ENCODE results near the gene LCORL. TPM values are rescaled to one million over a fixed set of nuclear protein-coding genes. Genes with fewer than 3 reads are reported as not detected.
"Not testable (repeated sequence)": the region's sequence is repeated elsewhere in the genome, so short reads cannot be mapped to it uniquely, and the experiment has no call there.

LCORL gene
- 7.4 TPM for total RNA-seq
- long read RNA-seq, full-length matches to known transcripts, result 4 of 5 reads
- long read RNA-seq, partial matches to known transcripts, result 0 of 5 reads
- long read RNA-seq, other reads (novel, unspliced or antisense), result 1 of 5 reads

DNA sequence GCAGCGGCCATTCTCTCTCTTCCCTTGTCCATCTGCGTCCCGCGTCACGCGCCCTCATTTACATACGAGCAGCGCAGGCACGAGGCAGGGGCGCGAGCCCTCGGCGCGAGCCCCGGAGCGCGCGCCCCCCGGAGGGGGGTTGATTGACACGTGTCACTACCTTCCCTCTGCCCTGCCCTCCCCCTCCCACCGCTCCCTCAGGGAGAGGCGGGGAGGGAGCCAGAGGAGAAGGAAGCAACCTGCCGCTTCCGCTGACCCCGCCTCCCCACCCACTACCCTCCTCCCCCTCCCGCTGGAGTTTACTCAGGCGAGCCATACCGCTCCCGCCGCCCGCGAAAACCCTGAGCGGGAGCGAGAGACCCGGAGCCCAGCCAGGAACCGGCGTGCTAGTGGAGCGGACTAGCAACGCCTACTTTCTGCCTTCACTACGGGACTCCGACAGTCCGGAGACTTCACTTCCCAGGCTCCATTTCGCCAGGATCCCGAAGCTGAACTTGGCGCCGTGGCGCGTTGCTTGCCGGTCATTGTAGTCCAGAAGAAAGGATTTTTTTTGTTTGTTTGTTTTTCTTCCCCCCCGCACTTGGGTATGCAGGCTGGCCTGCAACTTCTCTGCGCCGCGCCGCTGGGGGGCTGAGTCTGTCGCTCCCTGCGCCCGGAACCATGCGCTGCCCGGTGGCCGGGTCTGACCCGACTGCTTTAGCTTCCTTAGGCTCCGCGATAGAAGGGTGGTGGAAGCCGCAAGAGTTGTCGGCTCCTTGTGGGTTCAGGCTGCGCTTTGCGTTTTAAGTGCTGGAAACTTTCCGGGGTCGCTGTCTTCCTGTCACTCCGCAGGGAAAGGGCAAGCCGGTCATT is at the start of gene LCORL:
Gene LCORL, minus strand, starts transcription at position 36 of the 852 bp plus-strand sequence. Its CDS starts 4 bp downstream, at position 32.
- intact Hi-C loops (cut with micrococcal nuclease), result loop anchor here (5.0 kb wide), 1 partner anchor 210 kb away; the partner anchor contains the start of genes DCAF16 and NCAPG
- DNase-seq, result peak; percentile 94
- ATAC-seq, result peak; percentile 92

DNA sequence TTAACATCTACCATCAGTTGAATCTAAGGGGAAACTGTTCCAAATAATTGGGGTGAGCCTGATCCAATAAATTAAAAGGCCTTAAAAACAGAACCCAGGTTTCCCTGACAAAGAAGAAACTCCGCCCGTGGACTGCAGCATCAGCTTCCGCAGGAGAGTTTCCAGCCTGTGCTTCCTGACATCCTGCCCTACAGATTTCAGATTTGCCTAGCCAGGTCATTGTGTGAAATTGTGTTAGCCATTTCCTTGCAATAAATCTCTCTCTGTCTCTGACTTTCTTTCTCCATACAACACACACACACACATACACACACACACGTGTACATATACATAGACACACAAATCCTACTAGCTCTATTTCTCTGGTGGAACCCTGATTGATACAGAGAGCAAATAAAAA is 48.3 kb upstream of the LCORL start:
- ATAC-seq (no peak), DNase-seq (no peak)
- intact Hi-C loops (cut with micrococcal nuclease), result no loop called here

DNA sequence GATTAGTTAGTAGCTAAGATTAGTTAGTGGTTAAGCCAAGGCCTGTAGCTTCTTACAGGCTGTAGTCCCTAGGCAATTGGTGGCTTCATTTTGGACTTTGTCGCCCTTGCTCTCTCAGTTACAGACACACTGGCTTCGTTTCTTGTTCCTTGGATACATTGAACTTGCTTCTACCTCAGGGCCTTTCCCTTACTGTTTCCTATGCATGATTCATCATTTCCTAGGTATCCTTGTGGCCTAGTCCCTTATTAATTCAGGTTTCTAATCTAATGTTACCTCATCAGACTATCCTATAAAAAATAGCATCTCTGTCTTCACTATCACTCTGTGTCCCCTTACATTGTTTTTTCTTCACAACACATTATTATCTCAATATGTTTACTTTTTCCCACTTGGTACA is 45.5 kb upstream of the LCORL start:
- DNase-seq (no peak), ATAC-seq (no peak)
- intact Hi-C loops (cut with micrococcal nuclease), result no loop called here

DNA sequence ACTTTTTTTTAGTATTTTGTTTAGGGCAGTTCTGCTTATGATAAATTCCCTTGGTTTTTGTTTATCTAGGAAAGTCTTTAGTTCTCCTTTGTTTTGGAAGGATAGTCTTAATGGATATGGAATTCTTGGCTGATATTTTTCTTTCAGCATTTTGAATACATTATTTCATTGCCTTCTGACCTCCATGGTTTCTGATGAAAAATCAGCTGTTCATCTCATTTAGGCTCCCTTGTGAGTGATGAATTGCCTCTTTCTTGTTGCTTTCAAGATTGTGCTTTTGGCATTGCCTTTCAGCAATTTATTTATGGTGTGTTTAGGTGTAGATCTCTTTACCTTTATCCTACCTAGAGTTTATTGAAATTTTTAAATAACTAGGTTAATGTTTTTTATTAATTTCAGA is 41.5 kb upstream of the LCORL start:
- DNase-seq (no peak), ATAC-seq (no peak)
- intact Hi-C loops (cut with micrococcal nuclease), result no loop called here

DNA sequence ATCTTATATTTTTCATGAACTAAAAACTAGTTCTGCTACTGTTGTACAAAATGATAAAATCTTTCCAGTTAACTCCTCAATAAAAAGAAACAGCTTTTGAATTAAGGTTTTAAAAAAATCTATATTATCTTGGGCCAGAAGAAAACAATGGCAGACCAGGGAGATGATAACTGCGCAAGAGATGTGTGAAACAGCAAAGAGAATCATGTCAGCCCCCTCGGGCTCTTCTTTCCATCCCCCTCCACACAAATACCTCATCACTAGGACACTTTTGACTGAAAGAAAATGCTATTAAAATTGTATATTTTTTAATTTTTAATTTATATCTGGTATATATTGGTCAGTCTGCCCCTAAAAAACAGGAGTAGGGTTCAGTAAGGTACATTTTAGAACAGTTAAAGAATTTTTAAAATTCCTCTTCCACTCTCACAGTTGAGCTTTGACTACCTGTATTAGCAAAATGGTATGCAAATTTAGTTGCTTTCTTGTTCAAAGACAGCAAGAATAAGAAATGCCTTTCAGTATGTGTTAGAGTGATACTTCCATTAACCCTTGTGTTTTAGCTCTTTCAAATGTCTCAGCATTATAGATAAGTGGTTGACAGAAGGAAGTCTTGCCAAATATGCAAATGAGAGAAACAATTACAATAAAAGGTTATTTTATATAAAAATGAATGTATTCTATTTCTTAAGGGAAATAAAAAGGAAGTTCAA is 36.4 kb upstream of the LCORL start:
- no peak for DNase-seq
- no peak for ATAC-seq
- intact Hi-C loops (cut with micrococcal nuclease), result no loop called here

DNA sequence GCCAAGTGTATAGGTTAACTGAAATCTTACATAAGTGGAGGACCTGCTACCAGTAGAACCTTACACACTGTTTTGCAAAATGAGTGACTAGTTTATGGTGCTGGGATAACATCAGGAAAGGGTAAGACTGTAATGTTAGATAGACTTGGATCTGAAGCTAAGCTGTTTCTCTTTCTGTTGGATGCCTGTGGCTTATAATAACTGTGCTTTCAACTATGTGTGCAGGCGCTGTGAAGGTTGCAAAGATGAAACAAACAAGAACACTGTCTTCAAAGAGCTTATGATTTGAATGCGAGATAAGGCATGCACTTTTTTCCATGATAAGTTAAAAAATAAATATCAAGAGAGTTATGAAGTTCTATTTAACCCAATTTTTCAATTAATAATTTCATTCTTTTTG is 34.5 kb upstream of the LCORL start:
- no peak for ATAC-seq
- intact Hi-C loops (cut with micrococcal nuclease), result no loop called here
- DNase-seq, result no peak

DNA sequence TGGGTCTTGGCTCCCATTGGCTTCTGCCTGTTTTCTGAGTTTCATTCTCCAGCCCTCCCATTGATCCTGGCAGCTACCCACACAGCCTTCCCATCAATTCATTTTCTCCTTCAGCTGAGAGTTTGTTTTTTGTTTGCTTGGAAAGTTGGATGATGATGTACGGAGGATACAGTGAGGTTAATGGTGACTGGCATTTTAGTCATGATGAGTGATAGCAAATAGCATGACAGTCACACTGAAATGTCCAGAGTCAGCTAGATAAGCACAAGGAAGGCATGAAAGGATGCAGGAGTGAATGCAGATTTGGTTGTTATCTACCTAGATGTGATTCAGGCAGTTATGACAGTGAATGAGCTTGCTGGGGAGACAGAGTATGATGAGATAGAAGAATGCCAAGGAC is 30.6 kb upstream of the LCORL start:
- ATAC-seq (no peak), DNase-seq (no peak)
- intact Hi-C loops (cut with micrococcal nuclease), result no loop called here

DNA sequence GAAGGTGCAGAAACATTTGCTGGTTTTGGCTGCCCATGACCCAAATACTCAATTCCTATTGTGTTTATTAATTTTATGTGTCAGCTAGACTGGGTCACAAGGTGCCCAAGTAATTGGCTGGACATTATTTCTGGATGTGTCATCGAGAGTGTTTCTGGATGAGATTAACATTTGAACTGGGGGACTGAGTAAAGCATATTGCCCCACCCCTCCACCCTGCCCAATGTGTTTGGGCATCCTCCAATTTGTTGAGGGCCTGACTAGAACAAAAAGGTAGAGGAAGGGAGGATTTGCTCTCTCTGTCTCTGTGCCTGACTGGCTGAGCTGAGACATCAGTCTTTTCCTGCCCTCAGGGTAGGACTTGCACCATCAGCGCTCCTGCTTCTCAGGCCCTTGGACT is 29.7 kb upstream of the LCORL start:
- intact Hi-C loops (cut with micrococcal nuclease), result no loop called here
- ATAC-seq, result no peak

DNA sequence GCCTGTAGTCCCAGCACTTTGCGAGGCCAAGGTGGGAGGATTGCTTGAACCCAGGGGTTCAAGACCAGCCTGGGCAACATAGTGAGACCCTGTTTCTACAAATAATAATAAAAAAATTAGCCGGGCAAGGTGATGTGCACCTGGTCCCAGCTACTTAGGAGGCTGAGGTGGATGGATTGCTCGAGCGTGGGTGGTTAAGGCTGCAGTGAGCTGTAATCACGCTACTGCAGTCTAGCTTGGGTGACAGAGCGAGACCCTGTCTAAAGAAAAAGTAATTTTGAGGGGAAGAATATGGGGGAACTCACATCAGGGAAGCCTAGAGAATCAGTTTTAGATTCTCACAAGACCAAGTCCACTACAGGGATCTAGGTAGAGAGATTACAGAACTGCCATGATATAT is 28.9 kb upstream of the LCORL start:
- ATAC-seq (no peak), DNase-seq (no peak)
- intact Hi-C loops (cut with micrococcal nuclease), result no loop called here

More for the DNA sequence above, 29.7 kb upstream of the LCORL start:
- no peak for DNase-seq

DNA sequence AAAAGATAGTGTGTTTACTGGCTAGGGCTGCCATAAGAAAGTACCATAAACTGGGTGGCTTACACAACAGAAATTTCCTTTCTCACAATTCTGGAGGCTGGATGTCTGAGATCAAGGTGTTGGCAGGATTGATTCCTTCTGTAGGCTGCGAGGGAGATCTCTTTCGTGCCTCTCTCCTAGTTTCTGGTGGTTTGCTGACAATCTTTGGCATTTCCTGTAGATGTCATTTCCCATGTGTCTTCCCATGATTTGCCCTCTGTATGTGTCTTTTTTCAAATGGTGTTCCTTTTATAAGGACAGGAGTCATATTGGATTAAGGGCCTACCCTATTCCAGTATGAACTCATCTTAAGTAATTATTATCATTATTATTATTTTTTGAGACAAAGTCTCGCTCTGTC is 27.9 kb upstream of the LCORL start:
- DNase-seq (no peak), ATAC-seq (no peak)
- intact Hi-C loops (cut with micrococcal nuclease), result no loop called here

DNA sequence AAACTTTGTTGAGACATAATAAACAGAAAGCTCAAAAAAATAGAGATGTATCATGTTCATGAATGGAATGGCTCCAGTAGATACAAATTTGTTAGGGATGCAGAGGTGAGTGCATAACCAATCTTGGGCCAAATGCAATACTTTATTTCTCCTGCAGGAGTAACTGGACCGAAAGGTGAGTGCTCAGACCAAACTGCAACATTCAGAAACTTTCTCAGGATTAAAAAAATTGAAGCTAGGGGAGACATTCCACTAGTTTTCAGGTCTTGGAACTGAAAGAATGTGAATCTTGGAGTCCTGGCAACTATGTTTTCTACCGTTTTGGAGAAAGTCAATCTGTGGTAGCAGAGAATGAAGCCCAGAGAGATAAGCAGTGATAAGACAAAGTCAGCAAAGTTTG is 21.2 kb upstream of the LCORL start:
- DNase-seq, result no peak
- ATAC-seq, result no peak
- intact Hi-C loops (cut with micrococcal nuclease), result no loop called here

DNA sequence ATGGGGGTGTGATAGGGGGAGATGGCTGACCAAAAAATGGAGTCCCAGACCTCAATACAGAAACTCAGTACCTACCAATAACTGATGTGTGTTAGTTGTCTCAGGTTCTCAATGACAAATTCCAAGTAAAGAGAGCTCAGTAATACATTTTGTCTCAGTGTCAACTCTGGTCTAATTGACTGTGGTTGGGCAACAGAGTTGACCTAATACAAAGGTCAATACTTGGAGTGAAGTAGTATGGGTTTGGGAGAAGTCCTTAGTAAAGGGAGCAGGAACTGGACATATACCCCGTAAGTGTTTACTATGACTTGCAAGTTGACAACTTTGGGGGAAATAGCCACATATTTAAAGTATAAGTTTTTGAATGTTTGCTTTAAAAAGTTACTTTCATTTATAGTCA is 20.5 kb upstream of the LCORL start:
- intact Hi-C loops (cut with micrococcal nuclease), result no loop called here
- DNase-seq (no peak), ATAC-seq (no peak)

DNA sequence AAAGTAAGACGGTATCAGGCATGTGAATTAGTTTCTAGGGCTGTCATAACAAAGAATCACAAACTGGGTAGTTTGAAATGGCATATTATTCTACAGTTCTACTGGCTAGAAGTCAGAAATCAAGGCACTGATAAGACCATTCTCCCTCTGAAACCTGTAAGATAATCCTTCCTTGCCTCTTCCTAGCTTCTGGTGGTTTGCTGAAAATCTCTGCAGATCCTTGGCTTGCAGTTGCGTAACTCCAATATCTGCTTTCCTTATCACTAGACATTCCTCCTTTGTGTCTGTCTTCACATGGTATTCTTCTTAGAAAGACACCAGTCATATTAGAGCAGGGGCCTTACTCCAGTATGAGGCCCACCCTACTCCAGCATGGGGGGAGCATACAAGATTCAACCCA is 19.6 kb upstream of the LCORL start:
- intact Hi-C loops (cut with micrococcal nuclease), result no loop called here
- no peak for ATAC-seq
- no peak for DNase-seq

DNA sequence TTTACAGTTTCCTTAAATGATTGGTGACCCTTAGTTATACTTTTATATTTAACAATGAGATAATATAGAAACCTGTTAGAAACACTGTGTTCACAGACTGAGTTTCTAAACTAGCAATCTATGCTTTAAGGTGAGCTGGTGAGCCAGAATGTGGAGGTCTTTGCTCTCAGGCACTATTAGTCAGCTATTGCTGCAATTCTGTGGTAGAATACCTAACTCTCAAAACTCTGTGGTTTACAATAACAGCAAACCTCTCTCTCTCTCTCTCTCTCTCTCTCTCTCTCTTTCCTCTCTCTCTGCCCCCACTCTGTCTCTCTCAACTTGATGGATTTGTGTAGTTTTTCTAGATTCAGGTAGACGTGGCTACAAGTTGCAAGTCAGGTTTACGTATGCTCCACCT is 17.6 kb upstream of the LCORL start:
- intact Hi-C loops (cut with micrococcal nuclease), result no loop called here
- DNase-seq (no peak), ATAC-seq (no peak)

DNA sequence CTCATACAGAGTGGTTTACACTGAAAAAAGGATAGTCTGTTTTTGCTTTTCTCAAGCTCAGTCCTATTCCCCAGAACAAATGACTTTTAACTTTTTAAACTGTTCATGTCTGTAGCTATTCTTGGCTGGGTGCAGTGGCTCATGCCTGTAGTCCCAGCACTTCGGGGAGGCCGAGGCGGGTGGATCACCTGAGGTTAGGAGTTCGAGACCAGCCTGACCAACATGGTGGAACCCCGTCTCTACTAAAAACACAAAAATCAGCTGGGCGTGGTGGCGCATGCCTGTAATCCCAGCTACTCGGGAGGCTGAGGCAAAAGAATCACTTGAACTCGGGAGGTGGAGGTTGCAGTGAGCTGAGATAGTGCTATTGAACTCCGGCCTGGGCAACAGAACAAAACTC is 14.8 kb upstream of the LCORL start:
- DNase-seq; intact Hi-C loops (cut with micrococcal nuclease); ATAC-seq: not testable (repeated sequence)

DNA sequence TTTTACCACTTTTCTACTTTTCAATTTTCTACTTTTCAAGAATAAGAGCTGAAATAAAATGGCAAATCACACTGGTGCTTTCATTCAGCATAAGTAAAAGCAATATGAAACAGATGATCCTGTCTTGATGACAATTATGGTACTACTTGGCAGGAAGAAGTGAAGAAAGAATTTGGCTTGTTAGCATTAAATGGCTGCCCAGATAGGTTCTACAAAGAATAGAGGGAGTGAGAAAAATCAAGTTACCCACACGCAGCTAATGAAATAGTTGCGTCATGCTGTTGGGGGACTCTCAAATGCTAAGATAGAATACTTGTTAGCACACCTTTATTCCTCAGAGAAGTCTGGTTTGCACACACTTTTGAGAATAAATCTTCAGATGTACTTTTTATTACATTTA is 12.5 kb upstream of the LCORL start:
- DNase-seq (no peak), ATAC-seq (no peak)
- intact Hi-C loops (cut with micrococcal nuclease), result no loop called here

DNA sequence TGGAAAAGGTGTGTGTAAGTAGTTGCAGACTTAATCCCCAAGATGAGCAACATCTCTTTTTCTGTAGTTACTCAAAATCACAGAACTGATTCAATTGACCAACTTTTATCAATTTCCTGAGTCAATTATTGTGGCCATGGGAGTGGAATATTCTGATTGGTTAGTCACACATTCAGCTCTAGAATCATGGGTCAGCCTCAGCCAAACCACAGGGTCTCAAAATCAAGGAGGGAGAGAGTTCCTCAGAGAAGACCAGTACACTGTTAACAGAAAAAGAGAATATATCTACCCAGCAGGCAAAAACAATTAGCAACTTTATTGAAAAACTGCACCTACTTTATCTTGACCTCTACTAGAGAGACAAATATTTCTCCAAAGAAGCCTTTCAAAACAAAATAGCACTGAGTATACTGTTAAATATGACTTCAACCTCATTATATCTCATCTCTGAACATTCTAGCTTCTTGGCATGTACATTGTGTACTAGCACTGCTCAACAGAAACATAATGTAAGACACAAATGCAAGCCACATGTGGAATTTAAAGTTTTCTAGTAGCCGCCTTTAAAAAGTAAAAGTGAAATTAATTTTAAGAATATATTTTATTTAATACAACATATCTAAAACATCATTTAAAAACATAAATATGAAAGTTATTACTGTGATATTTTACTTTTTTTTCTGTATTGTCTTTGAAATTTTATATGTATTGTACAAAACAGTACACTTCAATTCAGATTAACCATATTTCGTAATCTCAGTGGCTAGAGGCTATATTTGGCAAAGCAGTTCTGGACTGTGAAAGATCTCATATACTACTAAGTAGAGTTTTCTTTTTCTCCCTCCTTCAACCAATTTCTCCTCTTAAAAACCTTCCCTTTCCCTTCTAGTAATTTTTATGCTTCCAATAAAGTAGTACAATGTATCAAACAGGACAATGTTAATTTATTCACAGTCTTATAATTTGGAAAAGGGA is 11.8 kb upstream of the LCORL start:
- no peak for DNase-seq
- peak; percentile 34 for ATAC-seq
- intact Hi-C loops (cut with micrococcal nuclease), result no loop called here

DNA sequence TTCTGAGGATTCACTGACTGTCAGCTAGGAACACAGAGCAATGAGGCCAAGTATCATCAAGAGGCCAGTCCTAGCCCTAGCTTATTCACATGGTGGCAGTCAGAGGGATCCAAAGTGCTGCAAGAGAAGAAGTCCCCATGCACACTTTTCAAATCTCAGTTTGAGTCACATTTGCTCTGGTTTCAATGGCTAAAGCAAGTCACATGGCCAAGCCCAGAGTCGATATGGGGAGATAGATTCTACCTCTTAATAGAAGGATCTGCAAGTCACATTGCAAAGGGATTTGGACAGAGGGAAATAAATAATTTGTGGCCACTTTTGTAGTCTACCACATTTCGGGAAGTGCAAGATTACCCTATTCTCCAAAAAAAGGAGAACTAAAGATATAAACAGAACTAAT is 3.7 kb upstream of the LCORL start:
- ATAC-seq (no peak), DNase-seq (no peak)
- intact Hi-C loops (cut with micrococcal nuclease), result no loop called here

DNA sequence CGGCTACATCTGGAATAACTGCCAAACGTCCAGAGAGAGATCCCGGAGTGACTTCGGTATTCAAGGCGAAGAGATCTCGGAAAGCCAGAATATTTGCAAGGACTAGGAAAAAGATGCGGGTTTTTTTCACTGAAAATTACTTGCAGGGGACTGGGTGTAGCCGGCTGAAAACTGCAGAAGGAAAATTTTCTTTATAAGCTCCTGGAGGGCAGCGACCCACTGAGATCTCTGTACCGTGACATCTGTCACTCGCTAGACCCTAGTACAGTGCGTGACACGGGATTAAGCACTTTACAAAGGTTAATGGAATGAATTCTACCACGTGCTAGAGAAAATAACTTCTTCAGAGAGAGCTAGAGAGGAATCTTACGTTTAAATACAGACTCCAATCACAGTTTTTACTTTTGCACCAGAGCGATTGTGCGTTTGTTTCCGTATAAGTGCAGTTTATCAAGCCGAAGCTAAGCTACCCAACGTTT is 1.1 kb upstream of the LCORL start:
- intact Hi-C loops (cut with micrococcal nuclease), result loop anchor here (5.0 kb wide), 1 partner anchor 210 kb away; the partner anchor contains the start of genes DCAF16 and NCAPG
- peak; percentile 1 for ATAC-seq
- no peak for DNase-seq
